H1 (cell line): ENCODE measurements around the gene PRDX5. TPM values are rescaled to one million over a fixed set of nuclear protein-coding genes. Genes with fewer than 3 reads are reported as not detected.

Experiments used
- CTCF ChIA-PET: fragments of 300-600 bp; sonication (Branson Sonifier 250); formaldehyde crosslinking; loops from one replicate; lab custom pipeline; 2021; ENCODE audit not compliant: partially characterized antibody; lab: Charles Lee
- POLR2A ChIA-PET: fragments of 300-600 bp; sonication (Branson Sonifier 250); formaldehyde crosslinking; loops from one replicate; lab custom pipeline; 2021; ENCODE audit warnings: inconsistent platforms; ENCODE audit not compliant: partially characterized antibody; lab: Charles Lee
- DNase-seq, 2 experiments: peaks; one replicate each; pipeline versions ENCODE4 v3.0.0 to v3.0.0-alpha.2; 2010 to 2022; ENCODE audit warnings: low spot score in 2 of 2, low read depth in 1 of 2, mixed read lengths in 1 of 2
- FAIRE-seq: peaks from 2 replicates; lab custom pipeline; 2011; peaks lifted over from hg19 to GRCh38; lab: Jason Lieb, UNC
- H2AFZ ChIP-seq: 2 replicates; pipeline ENCODE4 v1.8.1; 2012; ENCODE audit warnings: low read length, inconsistent platforms
- H2AK5ac ChIP-seq: 2 replicates; pipeline ENCODE4 v1.6.1; 2013; ENCODE audit warnings: low read depth, low read length
- H2BK120ac ChIP-seq: replicated peaks from 2 replicates; pipeline ENCODE3; 2013; ENCODE audit warnings: low read depth, low read length, inconsistent platforms
- H2BK12ac ChIP-seq: 2 replicates; pipeline ENCODE4 v1.6.1; 2013; ENCODE audit warnings: low read depth, low read length
- H2BK15ac ChIP-seq: 2 replicates; pipeline ENCODE4 v1.6.1; 2013; ENCODE audit warnings: low read length
- H2BK20ac ChIP-seq: 2 replicates; pipeline ENCODE4 v1.6.1; 2013; ENCODE audit warnings: low read length
- H2BK5ac ChIP-seq: 2 replicates; pipeline ENCODE4 v1.6.1; 2013; ENCODE audit warnings: low read depth, low read length
- H3K14ac ChIP-seq: 2 replicates; pipeline ENCODE4 v1.6.1; 2013; ENCODE audit warnings: inconsistent platforms; ENCODE audit not compliant: insufficient read length
- H3K18ac ChIP-seq: 2 replicates; pipeline ENCODE4 v1.6.1; 2013; ENCODE audit warnings: low read length; ENCODE audit errors: extremely low read depth
- H3K23ac ChIP-seq: 2 replicates; pipeline ENCODE4 v1.6.1; 2013; ENCODE audit warnings: inconsistent platforms; ENCODE audit not compliant: insufficient read length
- H3K23me2 ChIP-seq: 2 replicates; pipeline ENCODE4 v1.6.1; 2013; ENCODE audit warnings: low read depth, low read length
- H3K27ac ChIP-seq: 2 replicates; pipeline ENCODE4 v1.6.1; 2011; ENCODE audit warnings: low read depth, low read length, inconsistent platforms
- H3K27me3 ChIP-seq, 4 experiments: replicated peaks in 1 of 4; 1 replicate in 1 of 4; 2 replicates in 3 of 4; pipeline versions ENCODE4 v1.6.1 to v1.8.1; 2011 to 2013; ENCODE audit warnings: low read length in 3 of 4, mild to moderate bottlenecking in 3 of 4, inconsistent platforms in 2 of 4, mixed read lengths in 2 of 4, moderate library complexity in 1 of 4; ENCODE audit not compliant: control insufficient read depth in 3 of 4, insufficient read depth in 3 of 4; ENCODE audit errors: extremely low read depth in 1 of 4
- H3K36me3 ChIP-seq, 4 experiments: 2 replicates each; pipeline versions ENCODE4 v1.6.1 to v1.8.1; 2011 to 2013; ENCODE audit warnings: mild to moderate bottlenecking in 4 of 4, low read length in 3 of 4, moderate library complexity in 2 of 4, control low read depth in 1 of 4, inconsistent platforms in 1 of 4; ENCODE audit not compliant: insufficient read depth in 4 of 4, control insufficient read depth in 2 of 4
- H3K4ac ChIP-seq: replicated peaks from 2 replicates; pipeline ENCODE3; 2013; ENCODE audit warnings: low read length, low read depth, mixed read lengths, inconsistent platforms; ENCODE audit not compliant: insufficient read length
- H3K4me1 ChIP-seq, 4 experiments: replicated peaks in 1 of 4; 1 replicate in 1 of 4; 2 replicates in 3 of 4; pipeline versions ENCODE4 v1.6.1 to v1.8.1; 2011 to 2013; ENCODE audit warnings: low read length in 3 of 4, inconsistent platforms in 2 of 4, mixed read lengths in 1 of 4; ENCODE audit not compliant: insufficient read depth in 4 of 4, control insufficient read depth in 3 of 4
- H3K4me2 ChIP-seq, 2 experiments: 2 replicates each; pipeline versions ENCODE4 v1.6.1 to v1.8.1; 2011 to 2013; ENCODE audit warnings: low read depth in 2 of 2, low read length in 2 of 2, control low read depth in 1 of 2, inconsistent platforms in 1 of 2, mild to moderate bottlenecking in 1 of 2; ENCODE audit not compliant: insufficient read depth in 1 of 2
- H3K4me3 ChIP-seq, 4 experiments: fragments of 200-600, 300-600 bp in 1 of 4; sonication (generic), shearing (Covaris generic), sonication (Bioruptor Twin) in 1 of 4; 2 replicates each; pipeline versions ENCODE4 v1.5.1 to v1.8.1; 2011 to 2016; ENCODE audit warnings: low read length in 4 of 4, low read depth in 3 of 4, control low read depth in 2 of 4, inconsistent platforms in 2 of 4, mild to moderate bottlenecking in 2 of 4, mixed read lengths in 1 of 4, moderate library complexity in 1 of 4; ENCODE audit not compliant: insufficient read depth in 2 of 4; ENCODE audit errors: extremely low read depth in 1 of 4
- H3K56ac ChIP-seq: replicated peaks from 2 replicates; pipeline ENCODE3; 2013; ENCODE audit warnings: low read depth, mild to moderate bottlenecking, mixed read lengths, low read length, inconsistent platforms; ENCODE audit not compliant: insufficient read length
- H3K79me1 ChIP-seq: 2 replicates; pipeline ENCODE4 v1.6.1; 2013; ENCODE audit warnings: low read depth, low read length, control low read depth
- H3K79me2 ChIP-seq, 2 experiments: 2 replicates each; pipeline versions ENCODE4 v1.6.1 to v1.8.1; 2012 to 2013; ENCODE audit warnings: low read length in 2 of 2, mild to moderate bottlenecking in 2 of 2, inconsistent platforms in 1 of 2; ENCODE audit not compliant: insufficient read depth in 2 of 2, control insufficient read depth in 1 of 2
- H3K9ac ChIP-seq, 4 experiments: replicated peaks in 1 of 4; 1 replicate in 1 of 4; 2 replicates in 3 of 4; pipeline versions ENCODE4 v1.6.1 to v1.8.1; 2011 to 2013; ENCODE audit warnings: low read depth in 3 of 4, low read length in 3 of 4, control low read depth in 2 of 4, mild to moderate bottlenecking in 2 of 4, moderate library complexity in 2 of 4, inconsistent platforms in 1 of 4; ENCODE audit errors: extremely low read depth in 1 of 4
- H3K9me3 ChIP-seq, 2 experiments: 2 replicates each; pipeline versions ENCODE4 v1.6.1 to v1.8.1; 2012 to 2013; ENCODE audit warnings: mild to moderate bottlenecking in 2 of 2, moderate library complexity in 2 of 2, control low read depth in 1 of 2, inconsistent platforms in 1 of 2, low read depth in 1 of 2, low read length in 1 of 2, mixed read lengths in 1 of 2; ENCODE audit not compliant: insufficient read depth in 2 of 2
- H4K20me1 ChIP-seq, 2 experiments: replicated peaks in 1 of 2; 2 replicates each; pipeline versions ENCODE3 to v1.8.1; 2011 to 2013; ENCODE audit warnings: inconsistent platforms in 2 of 2, low read length in 2 of 2, mild to moderate bottlenecking in 1 of 2; ENCODE audit not compliant: insufficient read depth in 2 of 2, control insufficient read depth in 1 of 2
- H4K5ac ChIP-seq: 2 replicates; pipeline ENCODE4 v1.6.1; 2013; ENCODE audit warnings: low read length, low read depth, mixed read lengths, inconsistent platforms; ENCODE audit not compliant: insufficient read length
- H4K8ac ChIP-seq: 2 replicates; pipeline ENCODE4 v1.8.0; 2013; ENCODE audit warnings: mild to moderate bottlenecking, moderate library complexity, low read length, inconsistent platforms; ENCODE audit not compliant: insufficient read depth; ENCODE audit errors: extremely low read depth
- H4K91ac ChIP-seq: replicated peaks from 2 replicates; pipeline ENCODE3; 2013; ENCODE audit warnings: low read length, mixed read lengths, inconsistent platforms; ENCODE audit not compliant: insufficient read length
- ATF2 ChIP-seq: IDR thresholded peaks from 2 replicates; pipeline ENCODE4 v1.6.1; 2012; ENCODE audit warnings: low read length, inconsistent platforms
- BACH1 ChIP-seq: IDR thresholded peaks from 2 replicates; pipeline ENCODE4 v1.6.1; 2012; ENCODE audit warnings: low read length, improper control_type of control experiment
- NANOG ChIP-seq: IDR thresholded peaks from 2 replicates; pipeline ENCODE4 v1.6.1; 2011; ENCODE audit warnings: low read length, low read depth, mild to moderate bottlenecking, inconsistent platforms; ENCODE audit not compliant: insufficient read depth, poor library complexity, severe bottlenecking
- RAD21 ChIP-seq, 2 experiments: IDR thresholded peaks in 1 of 2; conservative IDR thresholded peaks in 1 of 2; 2 replicates each; pipeline ENCODE4 v1.6.1; 2011; ENCODE audit warnings: low read depth in 2 of 2, low read length in 2 of 2, improper control_type of control experiment in 1 of 2, inconsistent platforms in 1 of 2, mild to moderate bottlenecking in 1 of 2, moderate library complexity in 1 of 2
- RFX5 ChIP-seq: IDR thresholded peaks from 2 replicates; pipeline ENCODE4 v1.6.1; 2011; ENCODE audit warnings: low read depth, low read length, improper control_type of control experiment, borderline replicate concordance
- SIN3A ChIP-seq, 2 experiments: IDR thresholded peaks in 1 of 2; conservative IDR thresholded peaks in 1 of 2; 2 replicates each; pipeline ENCODE4 v1.6.1; 2011 to 2012; ENCODE audit warnings: low read length in 2 of 2, improper control_type of control experiment in 1 of 2, low read depth in 1 of 2, mild to moderate bottlenecking in 1 of 2
- SIRT6 ChIP-seq: IDR thresholded peaks from one replicate; pipeline ENCODE4 v1.7.1; 2012; ENCODE audit warnings: low read length, inconsistent platforms
- SP2 ChIP-seq: IDR thresholded peaks from 2 replicates; pipeline ENCODE4 v1.6.1; 2012; ENCODE audit warnings: mild to moderate bottlenecking, low read length, inconsistent platforms
- WGBS, 2 experiments: shearing (Covaris generic) in 1 of 2; methylation state at CpG; one replicate each; pipeline versions ENCODE4 v1.1.6 to v1.1.7; 2013 to 2015; ENCODE audit warnings: low lambda C conversion rate in 2 of 2, mixed read lengths in 2 of 2, inconsistent platforms in 1 of 2, low coverage in 1 of 2, missing lambda C conversion rate in 1 of 2; ENCODE audit not compliant: insufficient replicate concordance in 2 of 2, insufficient coverage in 1 of 2, insufficient read length in 1 of 2; ENCODE audit errors: extremely low coverage in 1 of 2, missing lambda C conversion rate in 1 of 2; 5-methylcytosine and 5-hydroxymethylcytosine counted together
- polyA plus RNA-seq, 7 experiments: library from polyadenylated mRNA; depleted of rRNA in 3 of 7; stranded (reverse) in 5 of 7; unstranded in 2 of 7; fragments of >200 nt in 5 of 7; fragments of 200-250 nt in 2 of 7; gene quantifications; 1 replicate in 5 of 7; 2 replicates in 1 of 7; 4 replicates in 1 of 7; pipeline versions ENCODE4 v1.2.1 to v1.2.3, GENCODE V29; 2011 to 2013; ENCODE audit warnings: missing spikeins in 2 of 7, mixed read lengths in 2 of 7
- total RNA-seq: library from RNA; stranded (reverse); fragmentation: NEBNext Ultra II Directional; extraction: Animal tissue kit (Norgen Biotek cat#: 25700); gene quantifications from 2 replicates; pipeline ENCODE4 v1.2.1, GENCODE V29; 2021

Gene PRDX5
- total and polyA plus RNA-seq, 2 of the 8 experiments (the other 6 are each of a cell fraction or from before 2014, with no cell fraction given): 201 to 582 TPM

GRCh38 chr11:64306876-64307622 lies 10.9 kb upstream of the PRDX5 start:
- Histone ChIP-seq H3K14ac (no peak overlapping the region), H3K4me3 (peak overlapping the region; percentile 62 to 93 (median 83)), H3K23me2 (peaks cover 8% of the 10 kb centered on the region; the same call in 1 of the 2 replicates), H3K9ac (peak overlapping the region in 3 of 4 experiments; percentile 4 to 55 (median 22); a peak in 3 of 7 replicates), H2AK5ac (no peak overlapping the region), H3K4me1 (peaks cover 3 to 14% (median 12%) of the 10 kb centered on the region in 4 experiments; a peak in 6 of 7 replicates), H3K9me3 (no peaks in the 10 kb centered on the region), H3K79me2 (peaks cover 0 to 21% of the 10 kb centered on the region in 2 experiments; a peak in 2 of 4 replicates), H2BK12ac (0 out of 2 replicates have a peak overlapping the region, but pooled peaks have one; percentile 90), H3K18ac (peak overlapping the region; percentile 13; the same call in 1 of the 2 replicates), H3K23ac (no peak overlapping the region), H2BK5ac (no peak overlapping the region), H4K20me1 (peaks cover 2 to 3% of the 10 kb centered on the region in 2 experiments), H2BK120ac (no peak overlapping the region), H3K27ac (no peak overlapping the region), H3K56ac (no peak overlapping the region), H4K8ac (peak overlapping the region; percentile 7; the same call in 1 of the 2 replicates), H2BK20ac (no peak overlapping the region), H3K4ac (no peak overlapping the region), H3K79me1 (peaks cover 13% of the 10 kb centered on the region; the same call in 1 of the 2 replicates), H2AFZ (no peak overlapping the region), H3K4me2 (peak overlapping the region; percentile 96 to 98), H3K36me3 (no peaks in the 10 kb centered on the region), H4K5ac (no peak overlapping the region), H4K91ac (no peak overlapping the region), H3K27me3 (peaks cover 0 to 5% (median under 1%) of the 10 kb centered on the region in 4 experiments; a peak in 2 of 7 replicates), H2BK15ac (0 out of 2 replicates have a peak overlapping the region, but pooled peaks have one; percentile 88)
- ChIA-PET POLR2A (interaction anchor here (0.6 to 3.9 kb wide), 4 partner anchors 10 to 61 kb away, joined by 3 to 24 read pairs (median 4); partner anchors contain the start of genes PRDX5 and TRMT112), CTCF (interaction anchor here (0.6 to 20.8 kb wide), 6 partner anchors 11 to 253 kb away, joined by 3 to 614 read pairs (median 4); partner anchors contain the start of genes CCDC88B, PRDX5 and TRMT112)
- WGBS, 2 experiments: 88% methylated on average over 11 of the region's 15 CpGs; no CpG with 5 or more reads in 1 of the 2 experiments
- FAIRE-seq (no peak), DNase-seq (no peak)
- TF ChIP-seq SIN3A (conservative IDR thresholded peaks at IDR 0.05 in 1 of 2, IDR thresholded peaks at IDR 0.05 in 1 of 2; ENCODE audit: low read depth in 1 of 2, low read length in 2 of 2): no peak
- no peak for TF ChIP-seq BACH1
- TF ChIP-seq NANOG: no peak
- TF ChIP-seq ATF2: no peak
- no peak for TF ChIP-seq SIRT6
- TF ChIP-seq RFX5: no peak
- TF ChIP-seq RAD21 (IDR thresholded peaks at IDR 0.05 in 1 of 2, conservative IDR thresholded peaks at IDR 0.05 in 1 of 2; ENCODE audit: low read depth in 2 of 2, low read length in 2 of 2): no peak
- no peak for TF ChIP-seq SP2
